Cardiac muscle cell (in vitro differentiated cells and primary cell): ENCODE results near the gene AP1S1. TPM values are rescaled to one million over a fixed set of nuclear protein-coding genes. Genes with fewer than 3 reads are reported as not detected.

ENCODE experiments used
- DNase-seq, 2 donors: peaks; one replicate each; pipeline versions ENCODE4 v3.0.0 to v3.0.0-alpha.2; 2010 to 2017; ENCODE audit warnings: low read depth in 1 of 2, low spot score in 1 of 2
- H3K27ac ChIP-seq: fragments of 200-600 bp; sonication (generic); 2 replicates; pipeline ENCODE4 v1.5.1; 2016
- H3K27me3 ChIP-seq: fragments of 200-600 bp; sonication (generic); 2 replicates; pipeline ENCODE4 v1.6.0; 2016; ENCODE audit warnings: control low read depth
- H3K36me3 ChIP-seq: fragments of 200-600 bp; sonication (generic); 2 replicates; pipeline ENCODE4 v1.5.1; 2016; ENCODE audit warnings: control low read depth
- H3K4me1 ChIP-seq: fragments of 200-600 bp; sonication (generic); 2 replicates; pipeline ENCODE4 v1.8.1; 2017; ENCODE audit warnings: low read depth, mild to moderate bottlenecking, mixed run types
- H3K4me3 ChIP-seq: fragments of 200-600 bp; sonication (generic); 2 replicates; pipeline ENCODE4 v1.5.1; 2016; ENCODE audit warnings: mild to moderate bottlenecking
- H3K9me3 ChIP-seq: fragments of 200-600 bp; sonication (generic); 2 replicates; pipeline ENCODE4 v1.5.1; 2017; ENCODE audit warnings: low read depth, mild to moderate bottlenecking, control low read depth
- CTCF ChIP-seq: IDR thresholded peaks from 2 replicates; pipeline ENCODE4 v1.5.1; 2012; ENCODE audit warnings: low read depth, mild to moderate bottlenecking, low read length
- polyA plus RNA-seq: library from polyadenylated mRNA; unstranded; fragments of >200 nt; fragmentation: Nextera tagmentation; extraction: Ambion mirVana; gene quantifications from 2 replicates; pipeline ENCODE4 v1.2.1, GENCODE V29; 2016
- total RNA-seq: library from RNA; depleted of rRNA; stranded (reverse); fragments of >200 nt; gene quantifications from 2 replicates; pipeline ENCODE4 v1.2.3, GENCODE V29; 2016

The AP1S1 gene
- total and polyA plus RNA-seq, 2 experiments from 2014 or later: 10.1 to 51.5 TPM

GRCh38 chr7:101205901-101206664 is 51.8 kb downstream of the AP1S1 start:
- Histone ChIP-seq H3K4me3 (no peak overlapping the region), H3K27me3 (peaks cover 33% of the 10 kb centered on the region), H3K9me3 (no peaks in the 10 kb centered on the region), H3K36me3 (peaks cover 4% of the 10 kb centered on the region), H3K4me1 (no peaks in the 10 kb centered on the region), H3K27ac (no peak overlapping the region)
- no peak for DNase-seq
- TF ChIP-seq CTCF: no peak

GRCh38 chr7:101206665-101207042 is 52.4 kb downstream of the AP1S1 start:
- no peak for TF ChIP-seq CTCF
- no peak overlapping the region for H3K4me3 ChIP-seq
- DNase-seq: no peak
- no peaks in the 10 kb centered on the region for H3K9me3 ChIP-seq
- peaks cover 28% of the 10 kb centered on the region for H3K27me3 ChIP-seq
- H3K27ac ChIP-seq: no peak overlapping the region
- no peaks in the 10 kb centered on the region for H3K4me1 ChIP-seq
- peaks cover 8% of the 10 kb centered on the region for H3K36me3 ChIP-seq

DNA sequence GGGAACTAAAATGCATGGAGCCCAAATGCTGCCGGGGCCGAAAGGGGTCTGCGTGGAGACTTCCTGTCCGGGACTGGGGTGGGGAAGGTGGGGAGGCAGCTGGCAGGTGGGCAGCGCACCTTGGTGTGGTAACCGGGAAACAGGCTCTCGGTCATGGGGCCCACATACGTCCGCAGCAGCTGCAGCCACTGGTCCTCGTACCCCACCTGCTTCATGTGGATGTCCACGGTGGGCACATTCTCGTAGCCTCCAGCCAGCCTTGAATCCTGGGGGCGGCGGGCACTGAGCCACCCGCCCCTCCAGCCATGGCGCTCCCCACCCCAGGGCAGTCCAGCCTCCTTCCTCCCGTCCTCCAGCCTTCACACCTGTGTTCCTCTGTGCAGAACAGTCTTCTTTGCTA is 53.2 kb downstream of the AP1S1 start:
- H3K27ac ChIP-seq: no peak overlapping the region
- DNase-seq: no peak
- TF ChIP-seq CTCF: no peak
- H3K4me3 ChIP-seq: no peak overlapping the region
- H3K4me1 ChIP-seq: no peaks in the 10 kb centered on the region
- H3K9me3 ChIP-seq: no peaks in the 10 kb centered on the region
- peaks cover 19% of the 10 kb centered on the region for H3K27me3 ChIP-seq
- H3K36me3 ChIP-seq: peaks cover 8% of the 10 kb centered on the region

DNA sequence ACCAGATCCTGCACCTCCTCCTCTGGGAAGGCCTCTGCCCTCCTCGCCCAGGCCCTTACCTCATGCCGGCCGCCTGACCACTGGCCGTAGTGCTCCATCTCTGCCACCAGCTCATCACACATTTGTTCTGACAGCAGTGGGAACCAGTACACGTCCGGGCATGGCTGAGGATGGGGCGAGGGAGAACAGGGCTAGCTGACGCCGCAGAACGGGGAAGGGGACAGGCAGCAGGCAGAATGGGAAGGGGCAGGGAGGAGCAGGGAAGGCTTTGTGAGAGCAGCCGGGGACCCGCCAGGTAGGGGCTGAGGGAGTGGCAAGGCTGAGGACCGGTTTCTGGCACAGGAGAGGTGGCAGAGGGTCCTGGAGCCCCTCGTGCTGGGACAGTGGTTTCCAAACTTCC is 54.5 kb downstream of the AP1S1 start:
- peaks cover 8% of the 10 kb centered on the region for H3K36me3 ChIP-seq
- no peak for TF ChIP-seq CTCF
- DNase-seq: no peak

GRCh38 chr7:101210143-101210542 is 55.9 kb downstream of the AP1S1 start:
- no peak overlapping the region for H3K27ac ChIP-seq
- no peak for TF ChIP-seq CTCF

More for the DNA sequence above, 54.5 kb downstream of the AP1S1 start:
- Histone ChIP-seq H3K4me3 (no peak overlapping the region), H3K9me3 (no peaks in the 10 kb centered on the region), H3K4me1 (no peaks in the 10 kb centered on the region), H3K27ac (no peak overlapping the region), H3K27me3 (peaks cover 6% of the 10 kb centered on the region)

More at GRCh38 chr7:101210143-101210542, 55.9 kb downstream of the AP1S1 start:
- peaks cover 10% of the 10 kb centered on the region for H3K36me3 ChIP-seq
- H3K4me1 ChIP-seq: no peaks in the 10 kb centered on the region
- H3K9me3 ChIP-seq: no peaks in the 10 kb centered on the region
- H3K4me3 ChIP-seq: no peak overlapping the region
- H3K27me3 ChIP-seq: no peaks in the 10 kb centered on the region
- no peak for DNase-seq

Other genes starting within 250 kb of the AP1S1 start
- not detected in 2 replicates for gene MUC3A, start 204.9 kb upstream of the AP1S1 start, total RNA-seq
- 0.29 TPM in 1 of 2 replicates, not detected in the other for gene MUC3A, start 204.9 kb upstream of the AP1S1 start, polyA plus RNA-seq
- 2.4 TPM in 1 of 2 replicates, not detected in the other for gene MUC12, start 184.9 kb upstream of the AP1S1 start, total RNA-seq
- not detected in 2 replicates for gene MUC12, start 184.9 kb upstream of the AP1S1 start, polyA plus RNA-seq
- gene MUC17, start 134.4 kb upstream of the AP1S1 start, total RNA-seq: not detected in 2 replicates
- gene MUC17, start 134.4 kb upstream of the AP1S1 start, polyA plus RNA-seq: not detected in 2 replicates
- gene TRIM56, start 69.0 kb upstream of the AP1S1 start, total RNA-seq: 5.7 and 12.9 TPM in 2 replicates
- 11.6 and 18.5 TPM in 2 replicates for gene TRIM56, start 69.0 kb upstream of the AP1S1 start, polyA plus RNA-seq
- gene SERPINE1, start 27.4 kb upstream of the AP1S1 start, total RNA-seq: 1.1 and 1.6 TPM in 2 replicates
- 1.9 and 5.7 TPM in 2 replicates for gene SERPINE1, start 27.4 kb upstream of the AP1S1 start, polyA plus RNA-seq
- 0.99 and 1.2 TPM in 2 replicates for gene VGF, start 11.1 kb downstream of the AP1S1 start, total RNA-seq
- 0.18 and 0.69 TPM in 2 replicates for gene VGF, start 11.1 kb downstream of the AP1S1 start, polyA plus RNA-seq
- 0.27 TPM in 1 of 2 replicates, not detected in the other for gene NAT16, start 25.8 kb downstream of the AP1S1 start, total RNA-seq
- not detected in 2 replicates for gene NAT16, start 25.8 kb downstream of the AP1S1 start, polyA plus RNA-seq
- gene MOGAT3, start 46.6 kb downstream of the AP1S1 start, total RNA-seq: not detected in 2 replicates
- gene MOGAT3, start 46.6 kb downstream of the AP1S1 start, polyA plus RNA-seq: not detected in 2 replicates
- 45.1 and 52.7 TPM in 2 replicates for gene PLOD3, start 63.1 kb downstream of the AP1S1 start, total RNA-seq
- 67.9 and 73.1 TPM in 2 replicates for gene PLOD3, start 63.1 kb downstream of the AP1S1 start, polyA plus RNA-seq
- 86.7 and 138 TPM in 2 replicates for gene ZNHIT1, start 63.7 kb downstream of the AP1S1 start, total RNA-seq
- 93.4 and 109 TPM in 2 replicates for gene ZNHIT1, start 63.7 kb downstream of the AP1S1 start, polyA plus RNA-seq
- gene CLDN15, start 83.3 kb downstream of the AP1S1 start, total RNA-seq: 2.7 and 4.3 TPM in 2 replicates
- gene CLDN15, start 83.3 kb downstream of the AP1S1 start, polyA plus RNA-seq: 2.8 and 3.2 TPM in 2 replicates
- 333 and 338 TPM in 2 replicates for gene FIS1, start 90.6 kb downstream of the AP1S1 start, total RNA-seq
- gene FIS1, start 90.6 kb downstream of the AP1S1 start, polyA plus RNA-seq: 266 and 283 TPM in 2 replicates
- gene IFT22, start 167.3 kb downstream of the AP1S1 start, total RNA-seq: 36.4 and 36.6 TPM in 2 replicates
- gene IFT22, start 167.3 kb downstream of the AP1S1 start, polyA plus RNA-seq: 64.7 and 65.4 TPM in 2 replicates
- gene COL26A1, start 208.4 kb downstream of the AP1S1 start, total RNA-seq: 14.8 and 44.8 TPM in 2 replicates
- 12.5 and 36.7 TPM in 2 replicates for gene COL26A1, start 208.4 kb downstream of the AP1S1 start, polyA plus RNA-seq